Left lung (tissue), 14 donors: ENCODE results near the gene MYRF. TPM values are rescaled to one million over a fixed set of nuclear protein-coding genes. Genes with fewer than 3 reads are reported as not detected.

Experiments used
- ATAC-seq: fragments of 200-7000 bp; cut with Tn5 transposase; one replicate; pipeline ENCODE4 v1.9.1; 2020; ENCODE audit warnings: moderate library complexity
- DNase-seq, 4 donors: peaks; one replicate each; pipeline ENCODE4 v3.0.0-alpha.2; 2013 to 2020
- H3K27ac ChIP-seq, 2 donors: fragments of 200-600 bp; sonication (generic) in 1 of 2; one replicate each; pipeline versions ENCODE4 v1.5.0 to v1.8.0; 2020 to 2021
- H3K27me3 ChIP-seq, 2 donors: fragments of 200-600 bp; sonication (generic) in 1 of 2; one replicate each; pipeline versions ENCODE4 v1.5.0 to v1.8.0; 2020 to 2021
- H3K36me3 ChIP-seq, 2 donors: fragments of 200-600 bp; sonication (generic) in 1 of 2; one replicate each; pipeline versions ENCODE4 v1.5.0 to v1.8.0; 2020 to 2021
- H3K4me1 ChIP-seq, 2 donors: fragments of 200-600 bp; one replicate each; pipeline ENCODE4 v1.8.0; 2021
- H3K4me3 ChIP-seq, 2 donors: fragments of 200-600 bp; sonication (generic) in 1 of 2; one replicate each; pipeline versions ENCODE4 v1.5.0 to v1.8.0; 2020 to 2021; ENCODE audit warnings: mild to moderate bottlenecking in 1 of 2
- H3K9me3 ChIP-seq, 2 donors: fragments of 200-600 bp; sonication (generic) in 1 of 2; one replicate each; pipeline versions ENCODE4 v1.5.0 to v1.8.0; 2020 to 2021
- intact Hi-C, 2 donors: fragments of 100-400 bp; cut with DNase I; formaldehyde crosslinking; loops; one replicate each; pipeline versions ENCODE4 v1.11.2 to v1.14.2; 2022
- long read RNA-seq, 12 donors: library from polyadenylated mRNA in 2 of 12; unstranded in 2 of 12; transcript quantifications; one replicate each; pipeline ENCODE4 v2.0.0 and lab custom pipeline, GENCODE V29; 2019 to 2026
- polyA plus RNA-seq, 6 donors: library from polyadenylated mRNA; unstranded; fragments of 120-200 nt; gene quantifications; one replicate each; pipeline ENCODE4 v1.2.1, GENCODE V29; 2013; ENCODE audit not compliant: insufficient read length in 6 of 6
- total RNA-seq, 2 donors: library from RNA; stranded (reverse); fragmentation: NEBNext Ultra II Directional; extraction: Animal tissue kit (Norgen Biotek cat#: 25700); gene quantifications; one replicate each; pipeline ENCODE4 v1.2.1, GENCODE V29; 2021
- TF ChIP-seq, protein P1 (sequence below), 2 donors: fragments of 200-600 bp; sonication (generic) in 1 of 2; IDR thresholded peaks; one replicate each; pipeline versions ENCODE4 v1.5.0 to v1.8.0; 2021; ENCODE audit warnings: antibody characterized with exemption in 2 of 2
- donor health status: DM: no; HTN: yes; CAD: no.
- donor health status: DM: no; HTN: no; CAD: no.

Gene MYRF
- total RNA-seq, result 10 to 100 TPM; 15.4 to 17.3 TPM
- polyA plus RNA-seq, result 10 to 100 TPM; 24.3 to 37.2 (median 30.8) TPM
- long read RNA-seq, donor 1, partial matches to known transcripts, result 301 of 735 reads
- long read RNA-seq, donor 1, other reads (novel, unspliced or antisense), result 433 of 735 reads
- long read RNA-seq, donor 2, result 0 reads
- long read RNA-seq, donor 3, result 0 reads
- long read RNA-seq, donor 4, partial matches to known transcripts, result 0 of 1 reads
- long read RNA-seq, donor 4, other reads (novel, unspliced or antisense), result 1 of 1 reads
- long read RNA-seq, donor 5, partial matches to known transcripts, result 0 of 2 reads
- long read RNA-seq, donor 5, other reads (novel, unspliced or antisense), result 0 of 2 reads
- long read RNA-seq, donor 6, result 0 reads
- long read RNA-seq, donor 7, result 0 reads
- long read RNA-seq, donor 8, result 0 reads
- long read RNA-seq, donor 9, result 0 reads
- long read RNA-seq, donor 10, partial matches to known transcripts, result 0 of 1 reads
- long read RNA-seq, donor 10, other reads (novel, unspliced or antisense), result 1 of 1 reads
- long read RNA-seq, donor 11, partial matches to known transcripts, result 33 of 40 reads
- long read RNA-seq, donor 11, other reads (novel, unspliced or antisense), result 6 of 40 reads
- long read RNA-seq, donor 12, result 0 reads

DNA sequence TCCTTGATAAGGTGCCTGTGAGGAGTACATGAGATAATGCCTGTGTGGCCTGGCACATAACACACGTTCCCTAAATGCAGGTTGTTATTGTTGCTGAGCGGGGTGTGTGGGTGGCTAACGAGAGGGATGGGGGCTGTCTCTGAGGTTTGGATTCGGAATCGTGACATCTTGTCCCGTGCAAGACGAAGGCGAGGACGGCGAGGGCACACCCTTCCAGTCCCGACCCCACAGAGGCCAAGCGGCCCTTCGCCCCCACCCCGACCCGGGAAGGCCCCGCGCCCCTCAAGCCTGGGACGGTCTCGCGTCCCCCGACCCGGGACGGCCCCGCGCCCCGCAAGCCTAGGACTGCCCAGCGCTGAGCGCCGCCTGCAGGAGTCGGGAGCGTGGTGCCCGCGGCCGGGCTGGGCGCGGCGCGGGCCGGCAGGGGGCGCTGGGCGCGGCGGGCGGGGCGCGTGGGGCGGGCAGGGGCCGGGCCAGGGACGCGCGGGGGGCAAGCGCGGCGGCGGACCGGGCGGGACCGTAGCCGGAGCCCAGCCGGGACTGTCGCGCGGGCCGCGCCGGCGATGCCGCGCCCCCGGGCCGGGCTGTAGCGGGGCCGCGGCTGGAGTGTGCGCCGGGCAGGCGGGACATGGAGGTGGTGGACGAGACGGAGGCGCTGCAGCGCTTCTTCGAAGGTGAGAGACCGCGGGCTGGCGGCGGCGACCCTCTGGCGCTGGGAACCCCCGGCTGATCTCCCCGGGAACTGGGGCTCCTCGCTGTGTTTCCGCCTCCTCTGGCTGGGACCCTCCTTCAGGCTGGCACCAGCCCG is at the start of gene MYRF:
MYRF (plus strand) TSS at position 520 of the 808 bp plus-strand sequence; CDS start at position 629, 109 bp downstream.
- Histone ChIP-seq H3K36me3 (no peaks in the 10 kb centered on the region), H3K9me3 (no peaks in the 10 kb centered on the region), H3K27ac (no peak within 1 kb of the TSS), H3K27me3 (peaks cover 0 to 44% of the 10 kb centered on the region in 2 donors), H3K4me1 (peaks cover 3 to 18% of the 10 kb centered on the region in 2 donors), H3K4me3 (peak within 1 kb of the TSS; percentile 27 to 34)
- ATAC-seq, result peak; percentile 69
- intact Hi-C loops, result no loop called here
- peak; percentile 37 to 89 (median 46) for DNase-seq
- TF ChIP-seq, protein P1, sequence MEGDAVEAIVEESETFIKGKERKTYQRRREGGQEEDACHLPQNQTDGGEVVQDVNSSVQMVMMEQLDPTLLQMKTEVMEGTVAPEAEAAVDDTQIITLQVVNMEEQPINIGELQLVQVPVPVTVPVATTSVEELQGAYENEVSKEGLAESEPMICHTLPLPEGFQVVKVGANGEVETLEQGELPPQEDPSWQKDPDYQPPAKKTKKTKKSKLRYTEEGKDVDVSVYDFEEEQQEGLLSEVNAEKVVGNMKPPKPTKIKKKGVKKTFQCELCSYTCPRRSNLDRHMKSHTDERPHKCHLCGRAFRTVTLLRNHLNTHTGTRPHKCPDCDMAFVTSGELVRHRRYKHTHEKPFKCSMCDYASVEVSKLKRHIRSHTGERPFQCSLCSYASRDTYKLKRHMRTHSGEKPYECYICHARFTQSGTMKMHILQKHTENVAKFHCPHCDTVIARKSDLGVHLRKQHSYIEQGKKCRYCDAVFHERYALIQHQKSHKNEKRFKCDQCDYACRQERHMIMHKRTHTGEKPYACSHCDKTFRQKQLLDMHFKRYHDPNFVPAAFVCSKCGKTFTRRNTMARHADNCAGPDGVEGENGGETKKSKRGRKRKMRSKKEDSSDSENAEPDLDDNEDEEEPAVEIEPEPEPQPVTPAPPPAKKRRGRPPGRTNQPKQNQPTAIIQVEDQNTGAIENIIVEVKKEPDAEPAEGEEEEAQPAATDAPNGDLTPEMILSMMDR (IDR thresholded peaks at IDR 0.05), result peak; percentile 16 to 43

- Histone ChIP-seq H3K9me3 (no peaks in the 10 kb centered on the region), H3K36me3 (no peaks in the 10 kb centered on the region), H3K4me1 (peaks cover 9 to 54% of the 10 kb centered on the region in 2 donors), H3K27ac (no peak overlapping the region), H3K27me3 (peaks cover 0 to 5% of the 10 kb centered on the region in 2 donors), H3K4me3 (no peak overlapping the region)
- ATAC-seq, result no peak
- TF ChIP-seq, protein P1 (IDR thresholded peaks at IDR 0.05), result no peak
- peak in 1 of 4 donors; percentile 62 for DNase-seq
- intact Hi-C loops, result no loop called here
Observed at GRCh38 chr11:61702701-61703312, 49.6 kb upstream of the MYRF start.

- H3K36me3 ChIP-seq, result no peaks in the 10 kb centered on the region
- TF ChIP-seq, protein P1 (IDR thresholded peaks at IDR 0.05), result no peak
- DNase-seq, result no peak
- intact Hi-C loops, result no loop called here
- no peaks in the 10 kb centered on the region for H3K9me3 ChIP-seq
- H3K4me1 ChIP-seq, result peaks cover 0 to 34% of the 10 kb centered on the region in 2 donors
- no peak for ATAC-seq
- H3K27ac ChIP-seq, result no peak overlapping the region
- peaks cover 0 to 5% of the 10 kb centered on the region in 2 donors for H3K27me3 ChIP-seq
- no peak overlapping the region for H3K4me3 ChIP-seq
Observed at GRCh38 chr11:61704838-61705237, 47.6 kb upstream of the MYRF start.

DNA sequence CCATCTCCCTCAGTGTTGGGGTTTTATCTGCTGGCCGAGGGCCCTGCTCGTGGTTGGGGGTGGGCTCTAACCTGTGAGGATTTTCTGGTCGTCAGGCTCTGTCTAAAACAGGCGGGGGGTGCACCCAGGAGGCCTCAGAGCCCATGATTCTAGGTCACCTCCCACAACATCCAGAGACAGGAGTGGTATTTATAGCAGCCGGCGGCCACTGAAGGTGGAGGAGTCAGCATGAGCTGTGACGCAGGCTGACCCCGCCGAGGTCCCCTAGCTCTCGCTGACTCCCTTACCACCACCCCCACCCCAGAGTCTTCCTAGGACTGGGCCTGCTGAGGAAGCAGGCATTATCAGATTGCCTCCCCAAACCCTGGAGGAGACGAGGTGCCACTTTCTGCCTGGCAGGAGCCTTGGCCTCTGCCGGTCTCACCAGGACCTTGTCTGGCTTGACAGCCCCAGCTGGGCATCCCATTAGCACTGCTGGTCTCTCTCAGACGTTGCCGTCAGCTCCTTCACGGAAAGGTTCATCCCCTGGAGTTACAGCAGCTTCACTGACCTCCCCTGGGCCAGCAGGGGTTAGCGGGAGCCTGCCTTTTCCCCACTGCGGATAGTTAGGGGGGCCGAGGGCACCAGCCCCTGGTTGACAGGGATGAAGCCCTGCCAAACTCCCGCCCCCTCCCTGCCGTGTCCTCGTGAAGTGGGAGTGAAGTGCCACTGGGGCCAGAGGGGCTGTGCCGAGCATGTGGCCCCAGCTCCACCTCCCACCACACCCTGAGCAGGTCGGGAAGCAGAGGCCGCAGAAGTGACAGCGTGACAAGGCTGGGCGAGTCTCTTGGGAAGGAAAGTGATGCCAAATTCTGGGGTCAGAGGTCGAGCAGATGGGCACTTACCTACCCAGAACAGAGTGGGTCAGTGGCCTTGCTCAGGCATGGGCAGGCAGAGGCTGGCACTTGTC is 45.7 kb upstream of the MYRF start:
- TF ChIP-seq, protein P1 (IDR thresholded peaks at IDR 0.05), result no peak
- DNase-seq, result peak in 1 of 4 donors; percentile 64
- ATAC-seq, result no peak
- Histone ChIP-seq H3K27me3 (peaks cover 0 to 5% of the 10 kb centered on the region in 2 donors), H3K4me3 (no peak overlapping the region), H3K9me3 (no peaks in the 10 kb centered on the region), H3K36me3 (no peaks in the 10 kb centered on the region), H3K27ac (no peak overlapping the region), H3K4me1 (peaks cover 0 to 16% of the 10 kb centered on the region in 2 donors)
- intact Hi-C loops, result no loop called here
